Liver (tissue), 9 donors: ENCODE data around the gene AP4E1. TPM values are rescaled to one million over a fixed set of nuclear protein-coding genes. Genes with fewer than 3 reads are reported as not detected.
A peak's percentile ranks its signal among the peaks of the same experiment; 100 is the strongest.

Source experiments
- DNase-seq: peaks from one replicate; pipeline ENCODE4 v3.0.0-alpha.2; 2017; ENCODE audit warnings: low spot score
- H3K27ac ChIP-seq, 2 donors: one replicate each; pipeline ENCODE4 v1.7.0; 2013; ENCODE audit warnings: inconsistent platforms in 2 of 2, low read length in 2 of 2, control low read depth in 1 of 2, low read depth in 1 of 2, mild to moderate bottlenecking in 1 of 2
- H3K27me3 ChIP-seq, 4 donors: one replicate each; pipeline versions ENCODE4 v1.6.1 to v1.7.0; 2013; ENCODE audit warnings: low read length in 3 of 4, inconsistent platforms in 1 of 4, mild to moderate bottlenecking in 1 of 4, moderate library complexity in 1 of 4; ENCODE audit not compliant: control insufficient read depth in 4 of 4, insufficient read depth in 4 of 4
- H3K36me3 ChIP-seq, 4 donors: one replicate each; pipeline versions ENCODE4 v1.6.1 to v1.7.0; 2013; ENCODE audit warnings: low read length in 3 of 4, mild to moderate bottlenecking in 3 of 4, low read depth in 1 of 4, moderate library complexity in 1 of 4; ENCODE audit not compliant: control insufficient read depth in 4 of 4, insufficient read depth in 3 of 4
- H3K4me1 ChIP-seq, 4 donors: one replicate each; pipeline versions ENCODE4 v1.6.1 to v1.7.0; 2013; ENCODE audit warnings: low read length in 3 of 4, mild to moderate bottlenecking in 3 of 4, moderate library complexity in 1 of 4; ENCODE audit not compliant: control insufficient read depth in 4 of 4, insufficient read depth in 4 of 4
- H3K4me3 ChIP-seq, 3 donors: one replicate each; pipeline versions ENCODE4 v1.6.1 to v1.7.0; 2013; ENCODE audit warnings: low read length in 3 of 3, control low read depth in 1 of 3, low read depth in 1 of 3, mild to moderate bottlenecking in 1 of 3
- H3K9ac ChIP-seq, 2 donors: one replicate each; pipeline ENCODE4 v1.7.0; 2013; ENCODE audit warnings: low read length in 2 of 2, mild to moderate bottlenecking in 2 of 2, moderate library complexity in 2 of 2, control low read depth in 1 of 2, low read depth in 1 of 2
- H3K9me3 ChIP-seq, 4 donors: one replicate each; pipeline versions ENCODE4 v1.6.1 to v1.7.0; 2013; ENCODE audit warnings: low read length in 3 of 4; ENCODE audit not compliant: control insufficient read depth in 4 of 4
- CTCF ChIP-seq: fragments of 150-350 bp; IDR thresholded peaks from 2 replicates; pipeline ENCODE4 v1.5.1; 2017; ENCODE audit warnings: improper control_type of control experiment, low read depth, low read length; ENCODE audit not compliant: missing input control
- EGR1 ChIP-seq, 2 donors: IDR thresholded peaks; 2 replicates each; pipeline ENCODE4 v1.6.1; 2016 to 2018; ENCODE audit warnings: antibody characterized with exemption in 2 of 2, low read depth in 2 of 2
- FOXA1 ChIP-seq: IDR thresholded peaks from 2 replicates; pipeline ENCODE4 v1.6.1; 2016; ENCODE audit warnings: antibody characterized with exemption
- FOXA2 ChIP-seq: IDR thresholded peaks from 2 replicates; pipeline ENCODE4 v1.6.1; 2016; ENCODE audit warnings: antibody characterized with exemption
- GABPA ChIP-seq, 2 donors: IDR thresholded peaks in 1 of 2; conservative IDR thresholded peaks in 1 of 2; 2 replicates each; pipeline ENCODE4 v1.6.1; 2016; ENCODE audit warnings: antibody characterized with exemption in 2 of 2, mild to moderate bottlenecking in 1 of 2, moderate library complexity in 1 of 2
- HNF4A ChIP-seq, 2 donors: conservative IDR thresholded peaks; 2 replicates each; pipeline ENCODE4 v1.6.1; 2016; ENCODE audit warnings: antibody characterized with exemption in 2 of 2, mild to moderate bottlenecking in 2 of 2
- HNF4G ChIP-seq: IDR thresholded peaks from 2 replicates; pipeline ENCODE4 v1.6.1; 2016; ENCODE audit warnings: antibody characterized with exemption
- JUND ChIP-seq, 2 donors: IDR thresholded peaks; 2 replicates each; pipeline ENCODE4 v1.6.1; 2016; ENCODE audit warnings: antibody characterized with exemption in 2 of 2
- NR2F2 ChIP-seq: IDR thresholded peaks from 2 replicates; pipeline ENCODE4 v1.6.1; 2016; ENCODE audit warnings: antibody characterized with exemption
- RAD21 ChIP-seq, 2 donors: IDR thresholded peaks; 2 replicates each; pipeline ENCODE4 v1.6.1; 2016; ENCODE audit warnings: antibody characterized with exemption in 2 of 2, mild to moderate bottlenecking in 2 of 2
- RXRA ChIP-seq, 2 donors: IDR thresholded peaks; 2 replicates each; pipeline ENCODE4 v1.6.1; 2017 to 2018; ENCODE audit warnings: antibody characterized with exemption in 2 of 2, mild to moderate bottlenecking in 1 of 2
- SP1 ChIP-seq: IDR thresholded peaks from 2 replicates; pipeline ENCODE4 v1.6.1; 2018; ENCODE audit warnings: antibody characterized with exemption, mild to moderate bottlenecking
- TAF1 ChIP-seq: conservative IDR thresholded peaks from 2 replicates; pipeline ENCODE4 v1.6.1; 2016; ENCODE audit warnings: antibody characterized with exemption, mild to moderate bottlenecking
- YY1 ChIP-seq: IDR thresholded peaks from 2 replicates; pipeline ENCODE4 v1.6.1; 2016; ENCODE audit warnings: antibody characterized with exemption, mild to moderate bottlenecking
- ZBTB33 ChIP-seq: IDR thresholded peaks from 2 replicates; pipeline ENCODE4 v1.6.1; 2016; ENCODE audit warnings: antibody characterized with exemption
- WGBS: extraction: QIAGEN DNeasy Blood & Tissue Kit; methylation state at CpG from one replicate; pipeline ENCODE4 v1.1.7; 2013; 5-methylcytosine and 5-hydroxymethylcytosine counted together
- polyA plus RNA-seq, 2 donors: library from polyadenylated mRNA; stranded (reverse) in 1 of 2; unstranded in 1 of 2; fragments of 200-250 nt in 1 of 2; fragments of >200 nt in 1 of 2; fragmentation: Nextera tagmentation in 1 of 2; extraction: Ambion mirVana in 1 of 2; gene quantifications; one replicate each; pipeline versions ENCODE4 v1.2.1 to v1.2.3, GENCODE V29; 2013 to 2015
- total RNA-seq, 2 donors: library from RNA; depleted of rRNA; stranded (reverse); fragments of >200 nt; gene quantifications; one replicate each; pipeline ENCODE4 v1.2.3, GENCODE V29; 2014
- TF ChIP-seq, protein P1 (sequence below): IDR thresholded peaks from 2 replicates; pipeline ENCODE4 v1.6.1; 2016; ENCODE audit warnings: antibody characterized with exemption
- TF ChIP-seq, protein P2 (sequence below): IDR thresholded peaks from 2 replicates; pipeline ENCODE4 v1.6.1; 2016; ENCODE audit warnings: antibody characterized with exemption, mild to moderate bottlenecking
- TF ChIP-seq, protein P3 (sequence below): IDR thresholded peaks from 2 replicates; pipeline ENCODE4 v1.6.1; 2016; ENCODE audit warnings: antibody characterized with exemption
- donor health status: healthy.
- donor health status: healthy.
- donor health status: healthy.
- donor health status: healthy.
- donor health status: healthy.

AP4E1 gene
- total RNA-seq (10 to 100 TPM in 1 of 2 donors, 1 to 10 TPM in 1; 7.3 to 10.2 TPM), polyA plus RNA-seq (1 to 10 TPM; 1.3 to 1.8 TPM)

- peak within 1 kb of the TSS; percentile 96 to 98 for H3K27ac ChIP-seq
- H3K9ac ChIP-seq: peak within 1 kb of the TSS; percentile 85 to 99
- H3K4me3 ChIP-seq: peak within 1 kb of the TSS; percentile 76 to 99 (median 94)
- no peaks in the 10 kb centered on the region for H3K9me3 ChIP-seq
- H3K4me1 ChIP-seq: peaks cover 5 to 25% (median 9%) of the 10 kb centered on the region in 4 donors
- peak; percentile 95 for DNase-seq
- peaks cover 3 to 8% (median 5%) of the 10 kb centered on the region in 4 donors for H3K36me3 ChIP-seq
- no peaks in the 10 kb centered on the region for H3K27me3 ChIP-seq
- WGBS: under 1% methylated on average over 100 of the region's 100 CpGs
- TF ChIP-seq TAF1 (no peak), FOXA1 (no peak), NR2F2 (no peak), CTCF (peak; percentile 99), HNF4A (conservative IDR thresholded peaks at IDR 0.05) (no peak), RXRA (IDR thresholded peaks at IDR 0.05) (peak; percentile 31 to 43), FOXA2 (no peak), RAD21 (IDR thresholded peaks at IDR 0.05) (peak; percentile 90 to 91), GABPA (IDR thresholded peaks at IDR 0.05 in 1 of 2, conservative IDR thresholded peaks at IDR 0.05 in 1 of 2) (peak in 1 of 2 donors; percentile 86), JUND (IDR thresholded peaks at IDR 0.05) (no peak), EGR1 (IDR thresholded peaks at IDR 0.05; ENCODE audit: low read depth in 2 of 2) (peak; percentile 34 to 39), ZBTB33 (peak; percentile 97), YY1 (peak; percentile 71), HNF4G (no peak), SP1 (peak; percentile 24)
- TF ChIP-seq, protein P1, sequence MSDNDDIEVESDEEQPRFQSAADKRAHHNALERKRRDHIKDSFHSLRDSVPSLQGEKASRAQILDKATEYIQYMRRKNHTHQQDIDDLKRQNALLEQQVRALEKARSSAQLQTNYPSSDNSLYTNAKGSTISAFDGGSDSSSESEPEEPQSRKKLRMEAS: peak; percentile 13
- TF ChIP-seq, protein P2, sequence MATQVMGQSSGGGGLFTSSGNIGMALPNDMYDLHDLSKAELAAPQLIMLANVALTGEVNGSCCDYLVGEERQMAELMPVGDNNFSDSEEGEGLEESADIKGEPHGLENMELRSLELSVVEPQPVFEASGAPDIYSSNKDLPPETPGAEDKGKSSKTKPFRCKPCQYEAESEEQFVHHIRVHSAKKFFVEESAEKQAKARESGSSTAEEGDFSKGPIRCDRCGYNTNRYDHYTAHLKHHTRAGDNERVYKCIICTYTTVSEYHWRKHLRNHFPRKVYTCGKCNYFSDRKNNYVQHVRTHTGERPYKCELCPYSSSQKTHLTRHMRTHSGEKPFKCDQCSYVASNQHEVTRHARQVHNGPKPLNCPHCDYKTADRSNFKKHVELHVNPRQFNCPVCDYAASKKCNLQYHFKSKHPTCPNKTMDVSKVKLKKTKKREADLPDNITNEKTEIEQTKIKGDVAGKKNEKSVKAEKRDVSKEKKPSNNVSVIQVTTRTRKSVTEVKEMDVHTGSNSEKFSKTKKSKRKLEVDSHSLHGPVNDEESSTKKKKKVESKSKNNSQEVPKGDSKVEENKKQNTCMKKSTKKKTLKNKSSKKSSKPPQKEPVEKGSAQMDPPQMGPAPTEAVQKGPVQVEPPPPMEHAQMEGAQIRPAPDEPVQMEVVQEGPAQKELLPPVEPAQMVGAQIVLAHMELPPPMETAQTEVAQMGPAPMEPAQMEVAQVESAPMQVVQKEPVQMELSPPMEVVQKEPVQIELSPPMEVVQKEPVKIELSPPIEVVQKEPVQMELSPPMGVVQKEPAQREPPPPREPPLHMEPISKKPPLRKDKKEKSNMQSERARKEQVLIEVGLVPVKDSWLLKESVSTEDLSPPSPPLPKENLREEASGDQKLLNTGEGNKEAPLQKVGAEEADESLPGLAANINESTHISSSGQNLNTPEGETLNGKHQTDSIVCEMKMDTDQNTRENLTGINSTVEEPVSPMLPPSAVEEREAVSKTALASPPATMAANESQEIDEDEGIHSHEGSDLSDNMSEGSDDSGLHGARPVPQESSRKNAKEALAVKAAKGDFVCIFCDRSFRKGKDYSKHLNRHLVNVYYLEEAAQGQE: peak; percentile 29
- TF ChIP-seq, protein P3, sequence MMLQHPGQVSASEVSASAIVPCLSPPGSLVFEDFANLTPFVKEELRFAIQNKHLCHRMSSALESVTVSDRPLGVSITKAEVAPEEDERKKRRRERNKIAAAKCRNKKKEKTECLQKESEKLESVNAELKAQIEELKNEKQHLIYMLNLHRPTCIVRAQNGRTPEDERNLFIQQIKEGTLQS: peak; percentile 46
Measured at GRCh38 chr15:50908209-50909009, at the start of gene AP4E1. AP4E1 (plus strand) TSS chr15:50908683; CDS start chr15:50908779, 96 bp downstream.
